Liver (tissue), 9 donors: ENCODE data around the gene C11orf21. TPM values are rescaled to one million over a fixed set of nuclear protein-coding genes. Genes with fewer than 3 reads are reported as not detected.
A peak's percentile ranks its signal among the peaks of the same experiment; 100 is the strongest.

ENCODE experiments used
- DNase-seq: peaks from one replicate; pipeline ENCODE4 v3.0.0-alpha.2; 2017; ENCODE audit warnings: low spot score
- H3K27ac ChIP-seq, 2 donors: one replicate each; pipeline ENCODE4 v1.7.0; 2013; ENCODE audit warnings: inconsistent platforms in 2 of 2, low read length in 2 of 2, control low read depth in 1 of 2, low read depth in 1 of 2, mild to moderate bottlenecking in 1 of 2
- H3K27me3 ChIP-seq, 4 donors: one replicate each; pipeline versions ENCODE4 v1.6.1 to v1.7.0; 2013; ENCODE audit warnings: low read length in 3 of 4, inconsistent platforms in 1 of 4, mild to moderate bottlenecking in 1 of 4, moderate library complexity in 1 of 4; ENCODE audit not compliant: control insufficient read depth in 4 of 4, insufficient read depth in 4 of 4
- H3K36me3 ChIP-seq, 4 donors: one replicate each; pipeline versions ENCODE4 v1.6.1 to v1.7.0; 2013; ENCODE audit warnings: low read length in 3 of 4, mild to moderate bottlenecking in 3 of 4, low read depth in 1 of 4, moderate library complexity in 1 of 4; ENCODE audit not compliant: control insufficient read depth in 4 of 4, insufficient read depth in 3 of 4
- H3K4me1 ChIP-seq, 4 donors: one replicate each; pipeline versions ENCODE4 v1.6.1 to v1.7.0; 2013; ENCODE audit warnings: low read length in 3 of 4, mild to moderate bottlenecking in 3 of 4, moderate library complexity in 1 of 4; ENCODE audit not compliant: control insufficient read depth in 4 of 4, insufficient read depth in 4 of 4
- H3K4me3 ChIP-seq, 3 donors: one replicate each; pipeline versions ENCODE4 v1.6.1 to v1.7.0; 2013; ENCODE audit warnings: low read length in 3 of 3, control low read depth in 1 of 3, low read depth in 1 of 3, mild to moderate bottlenecking in 1 of 3
- H3K9ac ChIP-seq, 2 donors: one replicate each; pipeline ENCODE4 v1.7.0; 2013; ENCODE audit warnings: low read length in 2 of 2, mild to moderate bottlenecking in 2 of 2, moderate library complexity in 2 of 2, control low read depth in 1 of 2, low read depth in 1 of 2
- H3K9me3 ChIP-seq, 4 donors: one replicate each; pipeline versions ENCODE4 v1.6.1 to v1.7.0; 2013; ENCODE audit warnings: low read length in 3 of 4; ENCODE audit not compliant: control insufficient read depth in 4 of 4
- ATF3 ChIP-seq: IDR thresholded peaks from 2 replicates; pipeline ENCODE4 v1.6.1; 2016; ENCODE audit warnings: antibody characterized with exemption
- CTCF ChIP-seq: fragments of 150-350 bp; IDR thresholded peaks from 2 replicates; pipeline ENCODE4 v1.5.1; 2017; ENCODE audit warnings: improper control_type of control experiment, low read depth, low read length; ENCODE audit not compliant: missing input control
- EGR1 ChIP-seq, 2 donors: IDR thresholded peaks; 2 replicates each; pipeline ENCODE4 v1.6.1; 2016 to 2018; ENCODE audit warnings: antibody characterized with exemption in 2 of 2, low read depth in 2 of 2
- FOXA1 ChIP-seq: IDR thresholded peaks from 2 replicates; pipeline ENCODE4 v1.6.1; 2016; ENCODE audit warnings: antibody characterized with exemption
- FOXA2 ChIP-seq: IDR thresholded peaks from 2 replicates; pipeline ENCODE4 v1.6.1; 2016; ENCODE audit warnings: antibody characterized with exemption
- GABPA ChIP-seq, 2 donors: IDR thresholded peaks in 1 of 2; conservative IDR thresholded peaks in 1 of 2; 2 replicates each; pipeline ENCODE4 v1.6.1; 2016; ENCODE audit warnings: antibody characterized with exemption in 2 of 2, mild to moderate bottlenecking in 1 of 2, moderate library complexity in 1 of 2
- HNF4A ChIP-seq, 2 donors: conservative IDR thresholded peaks; 2 replicates each; pipeline ENCODE4 v1.6.1; 2016; ENCODE audit warnings: antibody characterized with exemption in 2 of 2, mild to moderate bottlenecking in 2 of 2
- HNF4G ChIP-seq: IDR thresholded peaks from 2 replicates; pipeline ENCODE4 v1.6.1; 2016; ENCODE audit warnings: antibody characterized with exemption
- JUND ChIP-seq, 2 donors: IDR thresholded peaks; 2 replicates each; pipeline ENCODE4 v1.6.1; 2016; ENCODE audit warnings: antibody characterized with exemption in 2 of 2
- MAX ChIP-seq: IDR thresholded peaks from 2 replicates; pipeline ENCODE4 v1.6.1; 2016; ENCODE audit warnings: antibody characterized with exemption
- NR2F2 ChIP-seq: IDR thresholded peaks from 2 replicates; pipeline ENCODE4 v1.6.1; 2016; ENCODE audit warnings: antibody characterized with exemption
- RAD21 ChIP-seq, 2 donors: IDR thresholded peaks; 2 replicates each; pipeline ENCODE4 v1.6.1; 2016; ENCODE audit warnings: antibody characterized with exemption in 2 of 2, mild to moderate bottlenecking in 2 of 2
- REST ChIP-seq: IDR thresholded peaks from 2 replicates; pipeline ENCODE4 v1.6.1; 2016; ENCODE audit warnings: antibody characterized with exemption, mild to moderate bottlenecking
- RXRA ChIP-seq, 2 donors: IDR thresholded peaks; 2 replicates each; pipeline ENCODE4 v1.6.1; 2017 to 2018; ENCODE audit warnings: antibody characterized with exemption in 2 of 2, mild to moderate bottlenecking in 1 of 2
- SP1 ChIP-seq: IDR thresholded peaks from 2 replicates; pipeline ENCODE4 v1.6.1; 2018; ENCODE audit warnings: antibody characterized with exemption, mild to moderate bottlenecking
- TAF1 ChIP-seq: conservative IDR thresholded peaks from 2 replicates; pipeline ENCODE4 v1.6.1; 2016; ENCODE audit warnings: antibody characterized with exemption, mild to moderate bottlenecking
- YY1 ChIP-seq: IDR thresholded peaks from 2 replicates; pipeline ENCODE4 v1.6.1; 2016; ENCODE audit warnings: antibody characterized with exemption, mild to moderate bottlenecking
- ZBTB33 ChIP-seq: IDR thresholded peaks from 2 replicates; pipeline ENCODE4 v1.6.1; 2016; ENCODE audit warnings: antibody characterized with exemption
- WGBS: extraction: QIAGEN DNeasy Blood & Tissue Kit; methylation state at CpG from one replicate; pipeline ENCODE4 v1.1.7; 2013; 5-methylcytosine and 5-hydroxymethylcytosine counted together
- polyA plus RNA-seq, 2 donors: library from polyadenylated mRNA; stranded (reverse) in 1 of 2; unstranded in 1 of 2; fragments of 200-250 nt in 1 of 2; fragments of >200 nt in 1 of 2; fragmentation: Nextera tagmentation in 1 of 2; extraction: Ambion mirVana in 1 of 2; gene quantifications; one replicate each; pipeline versions ENCODE4 v1.2.1 to v1.2.3, GENCODE V29; 2013 to 2015
- total RNA-seq, 2 donors: library from RNA; depleted of rRNA; stranded (reverse); fragments of >200 nt; gene quantifications; one replicate each; pipeline ENCODE4 v1.2.3, GENCODE V29; 2014
- donor health status: healthy.
- donor health status: healthy.
- donor health status: healthy.
- donor health status: healthy.
- donor health status: healthy.

The C11orf21 gene
- total and polyA plus RNA-seq, 4 donors = 0.14 to 16.2 (median 0.44) TPM

- no peak overlapping the region for H3K9ac ChIP-seq
- no peaks in the 10 kb centered on the region for H3K9me3 ChIP-seq
- H3K4me3 ChIP-seq = no peak overlapping the region
- DNase-seq = peak; percentile 42
- no peaks in the 10 kb centered on the region for H3K36me3 ChIP-seq
- peaks cover 3 to 15% (median 6%) of the 10 kb centered on the region in 4 donors for H3K4me1 ChIP-seq
- TF ChIP-seq SP1 = no peak
- TF ChIP-seq GABPA (IDR thresholded peaks at IDR 0.05 in 1 of 2, conservative IDR thresholded peaks at IDR 0.05 in 1 of 2) = no peak
- no peak for TF ChIP-seq ZBTB33
- no peak for TF ChIP-seq JUND (IDR thresholded peaks at IDR 0.05)
- H3K27ac ChIP-seq = no peak overlapping the region
- 93% methylated on average over 22 of the region's 22 CpGs for WGBS
- H3K27me3 ChIP-seq = no peaks in the 10 kb centered on the region
Observed at GRCh38 chr11:2312232-2313042, 10.7 kb upstream of the C11orf21 start.

- Histone ChIP-seq H3K27me3 (no peaks in the 10 kb centered on the region), H3K36me3 (no peaks in the 10 kb centered on the region), H3K4me1 (peaks cover 3 to 18% (median 8%) of the 10 kb centered on the region in 4 donors), H3K27ac (no peak overlapping the region), H3K9ac (no peak overlapping the region), H3K4me3 (no peak overlapping the region), H3K9me3 (no peaks in the 10 kb centered on the region)
- TF ChIP-seq GABPA (IDR thresholded peaks at IDR 0.05 in 1 of 2, conservative IDR thresholded peaks at IDR 0.05 in 1 of 2) (no peak), YY1 (no peak), ATF3 (no peak), MAX (no peak), SP1 (no peak), RXRA (IDR thresholded peaks at IDR 0.05) (no peak), TAF1 (no peak), NR2F2 (no peak), HNF4A (conservative IDR thresholded peaks at IDR 0.05) (no peak), HNF4G (no peak), ZBTB33 (no peak), FOXA1 (no peak), RAD21 (IDR thresholded peaks at IDR 0.05) (no peak), CTCF (no peak), REST (no peak), EGR1 (IDR thresholded peaks at IDR 0.05; ENCODE audit: low read depth in 2 of 2) (no peak), JUND (IDR thresholded peaks at IDR 0.05) (no peak), FOXA2 (no peak)
- 91% methylated on average over 21 of the region's 21 CpGs for WGBS
- peak; percentile 38 for DNase-seq
Observed at GRCh38 chr11:2311353-2312133, 9.8 kb upstream of the C11orf21 start.
